MM.1S (cell line): Measurements from ENCODE around the gene SHOC2.

ENCODE experiments used
- EZH2 ChIP-seq: fragments of 300-600 bp; sonication (generic); optimal IDR thresholded peaks from 2 replicates; pipeline ENCODE3; 2017; ENCODE audit warnings: low read depth, mild to moderate bottlenecking, antibody characterized with exemption, low read length, mixed read lengths
- TF ChIP-seq, protein P1 (sequence below): fragments of 300-600 bp; sonication (generic); IDR thresholded peaks from 2 replicates; pipeline ENCODE4 v1.5.1; 2016; ENCODE audit warnings: antibody characterized with exemption, low read length, mixed read lengths

DNA sequence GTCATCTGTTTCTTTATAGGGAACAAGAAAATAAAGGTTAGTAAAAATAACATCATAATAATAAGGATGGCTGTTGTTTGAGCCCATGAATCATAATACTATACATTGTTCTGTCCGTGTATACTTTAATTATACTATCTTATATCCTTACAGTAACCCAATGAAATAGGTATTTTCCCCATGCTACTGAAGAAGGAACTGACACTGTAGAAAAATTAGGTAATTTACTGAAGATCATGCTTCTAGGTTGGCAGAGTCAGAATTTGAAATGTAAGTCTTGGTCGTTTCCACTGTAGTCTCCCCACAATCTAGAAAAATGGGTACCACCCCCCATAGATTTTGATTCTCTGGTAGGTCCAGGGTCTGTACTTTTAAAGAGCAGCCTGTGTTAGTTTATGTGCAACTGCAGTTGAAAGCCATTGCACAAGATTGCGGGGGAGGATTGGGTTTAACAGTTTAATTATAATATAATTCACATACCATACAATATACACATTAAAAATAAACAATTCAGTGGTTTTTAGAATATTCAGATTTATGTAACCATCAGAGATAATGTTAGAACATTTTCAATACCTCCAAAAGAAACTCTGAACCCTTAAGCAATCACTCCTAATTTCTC, 47.7 kb downstream of the SHOC2 start:
- TF ChIP-seq, protein P1, sequence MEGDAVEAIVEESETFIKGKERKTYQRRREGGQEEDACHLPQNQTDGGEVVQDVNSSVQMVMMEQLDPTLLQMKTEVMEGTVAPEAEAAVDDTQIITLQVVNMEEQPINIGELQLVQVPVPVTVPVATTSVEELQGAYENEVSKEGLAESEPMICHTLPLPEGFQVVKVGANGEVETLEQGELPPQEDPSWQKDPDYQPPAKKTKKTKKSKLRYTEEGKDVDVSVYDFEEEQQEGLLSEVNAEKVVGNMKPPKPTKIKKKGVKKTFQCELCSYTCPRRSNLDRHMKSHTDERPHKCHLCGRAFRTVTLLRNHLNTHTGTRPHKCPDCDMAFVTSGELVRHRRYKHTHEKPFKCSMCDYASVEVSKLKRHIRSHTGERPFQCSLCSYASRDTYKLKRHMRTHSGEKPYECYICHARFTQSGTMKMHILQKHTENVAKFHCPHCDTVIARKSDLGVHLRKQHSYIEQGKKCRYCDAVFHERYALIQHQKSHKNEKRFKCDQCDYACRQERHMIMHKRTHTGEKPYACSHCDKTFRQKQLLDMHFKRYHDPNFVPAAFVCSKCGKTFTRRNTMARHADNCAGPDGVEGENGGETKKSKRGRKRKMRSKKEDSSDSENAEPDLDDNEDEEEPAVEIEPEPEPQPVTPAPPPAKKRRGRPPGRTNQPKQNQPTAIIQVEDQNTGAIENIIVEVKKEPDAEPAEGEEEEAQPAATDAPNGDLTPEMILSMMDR, result no peak
- no peak for TF ChIP-seq EZH2
